Loucy (cell line): ENCODE data around the gene ZNF738.

Experiments used
- H2AFZ ChIP-seq: fragments of 200-600 bp; sonication (generic); 2 replicates; pipeline ENCODE4 v1.6.0; 2016; ENCODE audit warnings: antibody characterized with exemption, mild to moderate bottlenecking, low read length, moderate library complexity
- H3F3A ChIP-seq: fragments of 200-600 bp; 2 replicates; pipeline ENCODE4 v1.6.0; 2016; ENCODE audit warnings: antibody characterized with exemption, low read depth, mild to moderate bottlenecking
- H3K27me3 ChIP-seq: fragments of 200-600 bp; sonication (generic); 2 replicates; pipeline ENCODE4 v1.6.1; 2014; ENCODE audit warnings: low read length, mild to moderate bottlenecking; ENCODE audit not compliant: insufficient read depth, poor library complexity, severe bottlenecking
- H3K36me3 ChIP-seq: fragments of 200-600 bp; sonication (generic); 2 replicates; pipeline ENCODE4 v1.6.1; 2016; ENCODE audit warnings: low read length; ENCODE audit not compliant: insufficient read depth
- H3K4me1 ChIP-seq: fragments of 200-600 bp; sonication (generic); 2 replicates; pipeline ENCODE4 v1.5.1; 2014; ENCODE audit warnings: low read length, mild to moderate bottlenecking; ENCODE audit not compliant: insufficient read depth, poor library complexity, severe bottlenecking
- H3K4me2 ChIP-seq: fragments of 200-600 bp; sonication (generic); 2 replicates; pipeline ENCODE4 v1.6.0; 2014; ENCODE audit warnings: antibody characterized with exemption, low read length, low read depth, mild to moderate bottlenecking; ENCODE audit not compliant: poor library complexity, severe bottlenecking
- H3K4me3 ChIP-seq: fragments of 200-600 bp; sonication (generic); 2 replicates; pipeline ENCODE4 v1.5.1; 2014; ENCODE audit warnings: low read length, mild to moderate bottlenecking, mixed read lengths; ENCODE audit not compliant: poor library complexity, severe bottlenecking
- H3K79me2 ChIP-seq: fragments of 200-600 bp; sonication (generic); 2 replicates; pipeline ENCODE4 v1.6.1; 2014; ENCODE audit warnings: low read length; ENCODE audit not compliant: insufficient read depth
- H3K9ac ChIP-seq: fragments of 200-600 bp; sonication (generic); 2 replicates; pipeline ENCODE4 v1.6.0; 2014; ENCODE audit warnings: mild to moderate bottlenecking, low read depth, low read length, moderate library complexity; ENCODE audit not compliant: poor library complexity, severe bottlenecking
- H3K9me2 ChIP-seq: fragments of 200-600 bp; sonication (generic); replicated peaks from 2 replicates; pipeline ENCODE4 v1.6.1; 2016; ENCODE audit warnings: low read depth, low read length, mixed read lengths
- H3K9me3 ChIP-seq: fragments of 200-600 bp; sonication (generic); 2 replicates; pipeline ENCODE4 v1.6.1; 2014; ENCODE audit warnings: mild to moderate bottlenecking, antibody characterized with exemption, low read length, low read depth; ENCODE audit not compliant: insufficient read depth
- H4K20me1 ChIP-seq: fragments of 200-600 bp; sonication (generic); 2 replicates; pipeline ENCODE4 v1.6.0; 2014; ENCODE audit warnings: antibody characterized with exemption, low read length, mild to moderate bottlenecking; ENCODE audit not compliant: insufficient read depth, poor library complexity, severe bottlenecking
- CTCF ChIP-seq: fragments of 200-600 bp; sonication (generic); conservative IDR thresholded peaks from 2 replicates; pipeline ENCODE4 v1.5.1; 2014; ENCODE audit warnings: mild to moderate bottlenecking, antibody characterized with exemption, low read length
- EZH2phosphoT487 ChIP-seq: fragments of 200-600 bp; IDR thresholded peaks from 2 replicates; pipeline ENCODE4 v1.6.1; 2018; ENCODE audit warnings: antibody characterized with exemption, mild to moderate bottlenecking, moderate library complexity, borderline replicate concordance

ZNF738 gene

GRCh38 chr19:21362291-21362690, 3.5 kb downstream of the ZNF738 start:
- H4K20me1 ChIP-seq, result peaks cover 36% of the 10 kb centered on the region
- no peak for TF ChIP-seq CTCF
- TF ChIP-seq EZH2phosphoT487, result no peak

GRCh38 chr19:21383980-21384582, 25.3 kb downstream of the ZNF738 start:
- no peaks in the 10 kb centered on the region for H3K9me2 ChIP-seq
- H3K79me2 ChIP-seq, result no peaks in the 10 kb centered on the region
- H4K20me1 ChIP-seq, result no peaks in the 10 kb centered on the region
- no peak overlapping the region for H3K9ac ChIP-seq
- no peaks in the 10 kb centered on the region for H3F3A ChIP-seq
- no peak overlapping the region for H3K4me2 ChIP-seq
- H3K9me3 ChIP-seq, result peaks cover 50% of the 10 kb centered on the region
- H2AFZ ChIP-seq, result no peak overlapping the region
- H3K4me3 ChIP-seq, result no peak overlapping the region
- peaks cover 37% of the 10 kb centered on the region for H3K36me3 ChIP-seq
- no peaks in the 10 kb centered on the region for H3K4me1 ChIP-seq
- TF ChIP-seq CTCF, result no peak
- no peak for TF ChIP-seq EZH2phosphoT487
- no peaks in the 10 kb centered on the region for H3K27me3 ChIP-seq

More at GRCh38 chr19:21362291-21362690, 3.5 kb downstream of the ZNF738 start:
- H2AFZ ChIP-seq, result no peak overlapping the region
- no peaks in the 10 kb centered on the region for H3K9me2 ChIP-seq
- H3K4me1 ChIP-seq, result peaks cover 24% of the 10 kb centered on the region
- H3K79me2 ChIP-seq, result peaks cover 78% of the 10 kb centered on the region
- peaks cover 29% of the 10 kb centered on the region; the same call in 1 of the 2 replicates for H3K36me3 ChIP-seq
- no peaks in the 10 kb centered on the region for H3K9me3 ChIP-seq
- peak overlapping the region; percentile 51 for H3K4me3 ChIP-seq
- H3F3A ChIP-seq, result no peaks in the 10 kb centered on the region
- H3K27me3 ChIP-seq, result no peaks in the 10 kb centered on the region
- H3K4me2 ChIP-seq, result peak overlapping the region; percentile 65
- H3K9ac ChIP-seq, result no peak overlapping the region

- H3K27me3 ChIP-seq, result no peaks in the 10 kb centered on the region
- H3K9ac ChIP-seq, result peak overlapping the region; percentile 38
- H3F3A ChIP-seq, result peaks cover 2% of the 10 kb centered on the region; the same call in 1 of the 2 replicates
- H2AFZ ChIP-seq, result peak overlapping the region; percentile 77
- H3K4me3 ChIP-seq, result peak overlapping the region; percentile 76
- no peaks in the 10 kb centered on the region for H3K9me3 ChIP-seq
- H4K20me1 ChIP-seq, result peaks cover 32% of the 10 kb centered on the region
- H3K4me2 ChIP-seq, result peak overlapping the region; percentile 62
- TF ChIP-seq CTCF (no peak), EZH2phosphoT487 (no peak)
- peaks cover 41% of the 10 kb centered on the region for H3K79me2 ChIP-seq
- H3K9me2 ChIP-seq, result no peaks in the 10 kb centered on the region
- H3K4me1 ChIP-seq, result peaks cover 35% of the 10 kb centered on the region
- no peaks in the 10 kb centered on the region for H3K36me3 ChIP-seq
Observed at GRCh38 chr19:21396121-21396520, 37.3 kb downstream of the ZNF738 start.
